ENCODE measurements around the gene CDY1. TPM values are rescaled to one million over a fixed set of nuclear protein-coding genes. Genes with fewer than 3 reads are reported as not detected.
"Not testable (repeated sequence)": the region's sequence is repeated elsewhere in the genome, so short reads cannot be mapped to it uniquely, and the experiment has no call there.

Gene CDY1
- total RNA-seq = not detected

GRCh38 chrY:25621817-25622216 is at the start of gene CDY1:
Gene CDY1 (plus strand): TSS chrY:25622117. CDS start chrY:25622443, 326 bp downstream.
- H3K4me1 Mint-ChIP-seq (ENCODE audit: low read depth); ATAC-seq; H3K36me3 Mint-ChIP-seq (ENCODE audit: low read depth); H3K27ac Mint-ChIP-seq; CTCF ChIA-PET; DNase-seq; H3K4me3 Mint-ChIP-seq; H3K9me3 Mint-ChIP-seq (ENCODE audit: insufficient read depth); POLR2A ChIA-PET; H3K27me3 Mint-ChIP-seq (ENCODE audit: low read depth): not testable (repeated sequence)

GRCh38 chrY:25593336-25593735 is 28.6 kb upstream of the CDY1 start:
- POLR2A ChIA-PET; H3K27ac Mint-ChIP-seq; H3K36me3 Mint-ChIP-seq (ENCODE audit: low read depth); ATAC-seq; H3K27me3 Mint-ChIP-seq (ENCODE audit: low read depth); H3K4me3 Mint-ChIP-seq; CTCF ChIA-PET; DNase-seq; H3K4me1 Mint-ChIP-seq (ENCODE audit: low read depth); H3K9me3 Mint-ChIP-seq (ENCODE audit: insufficient read depth): not testable (repeated sequence)

- ATAC-seq; DNase-seq; CTCF ChIA-PET; H3K27me3 Mint-ChIP-seq (ENCODE audit: low read depth); H3K4me3 Mint-ChIP-seq; H3K4me1 Mint-ChIP-seq (ENCODE audit: low read depth); H3K36me3 Mint-ChIP-seq (ENCODE audit: low read depth); H3K27ac Mint-ChIP-seq; POLR2A ChIA-PET; H3K9me3 Mint-ChIP-seq (ENCODE audit: insufficient read depth): not testable (repeated sequence)
These were observed 1.7 kb upstream of the CDY1 start for GRCh38 chrY:25620209-25620608.

GRCh38 chrY:25626524-25626923 is 4.6 kb downstream of the CDY1 start:
- CTCF ChIA-PET; POLR2A ChIA-PET; ATAC-seq; H3K4me1 Mint-ChIP-seq (ENCODE audit: low read depth); DNase-seq; H3K9me3 Mint-ChIP-seq (ENCODE audit: insufficient read depth); H3K4me3 Mint-ChIP-seq; H3K36me3 Mint-ChIP-seq (ENCODE audit: low read depth); H3K27ac Mint-ChIP-seq; H3K27me3 Mint-ChIP-seq (ENCODE audit: low read depth): not testable (repeated sequence)

- H3K4me3 Mint-ChIP-seq; DNase-seq; H3K36me3 Mint-ChIP-seq (ENCODE audit: low read depth); H3K9me3 Mint-ChIP-seq (ENCODE audit: insufficient read depth); H3K4me1 Mint-ChIP-seq (ENCODE audit: low read depth); ATAC-seq; H3K27ac Mint-ChIP-seq; POLR2A ChIA-PET; CTCF ChIA-PET; H3K27me3 Mint-ChIP-seq (ENCODE audit: low read depth): not testable (repeated sequence)
These were observed 8.6 kb downstream of the CDY1 start for GRCh38 chrY:25630383-25631112.

- ATAC-seq; CTCF ChIA-PET; H3K27ac Mint-ChIP-seq; H3K9me3 Mint-ChIP-seq (ENCODE audit: insufficient read depth); H3K27me3 Mint-ChIP-seq (ENCODE audit: low read depth); H3K4me3 Mint-ChIP-seq; POLR2A ChIA-PET; H3K4me1 Mint-ChIP-seq (ENCODE audit: low read depth); H3K36me3 Mint-ChIP-seq (ENCODE audit: low read depth); DNase-seq: not testable (repeated sequence)
These were observed 17.9 kb downstream of the CDY1 start for GRCh38 chrY:25639852-25640251.

GRCh38 chrY:25643024-25643915 is 21.4 kb downstream of the CDY1 start:
- ATAC-seq; H3K36me3 Mint-ChIP-seq (ENCODE audit: low read depth); POLR2A ChIA-PET; H3K4me3 Mint-ChIP-seq; H3K27ac Mint-ChIP-seq; CTCF ChIA-PET; H3K27me3 Mint-ChIP-seq (ENCODE audit: low read depth); H3K4me1 Mint-ChIP-seq (ENCODE audit: low read depth); DNase-seq; H3K9me3 Mint-ChIP-seq (ENCODE audit: insufficient read depth): not testable (repeated sequence)

Measured in activated CD8-positive, alpha-beta T cell treated with anti-CD3 and anti-CD28 coated beads, Interleukin-2, amount 10 ng/mL, durations not matched to agents 7 days and 5 days (primary cell).